ENCODE measurements around the gene CREB1.

DNA sequence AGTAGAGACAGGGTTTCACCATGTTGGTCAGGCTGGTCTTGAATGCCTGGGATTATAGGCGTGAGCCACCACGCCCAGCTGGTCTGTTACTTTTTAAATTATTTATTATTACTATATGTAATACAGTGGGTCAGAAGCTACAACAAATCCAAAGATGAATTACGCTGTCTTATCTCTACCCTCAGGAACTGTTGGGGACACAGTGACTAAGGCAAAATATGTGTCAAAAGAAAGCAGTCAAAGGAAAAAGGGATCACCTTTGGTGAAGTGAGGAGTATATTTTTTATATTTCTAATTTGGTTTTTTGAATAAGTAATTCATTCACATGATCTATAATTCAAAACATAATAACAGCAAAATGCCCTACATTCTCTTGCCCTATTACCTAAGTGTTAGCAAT, 4.7 kb downstream of the CREB1 start:
- TF ChIP-seq CTCF (IDR thresholded peaks at IDR 0.05) (no peak), POLR2A (IDR thresholded peaks at IDR 0.05) (no peak)
